NCI-H1417 treated with DMSO at 0.1 percent for 48 hours (cell line): Measurements from ENCODE around the gene PPP2R5A.
"Not testable (repeated sequence)": the region's sequence is repeated elsewhere in the genome, so short reads cannot be mapped to it uniquely, and the experiment has no call there.

ENCODE experiments used
- DNase-seq: peaks from one replicate; lab custom pipeline; 2025; lab: John Stamatoyannopoulos, UW

Gene PPP2R5A

GRCh38 chr1:212355230-212355969 lies 70.2 kb downstream of the PPP2R5A start:
- DNase-seq: no peak

- no peak for DNase-seq
These were observed 74.7 kb downstream of the PPP2R5A start for GRCh38 chr1:212359794-212360479.

DNA sequence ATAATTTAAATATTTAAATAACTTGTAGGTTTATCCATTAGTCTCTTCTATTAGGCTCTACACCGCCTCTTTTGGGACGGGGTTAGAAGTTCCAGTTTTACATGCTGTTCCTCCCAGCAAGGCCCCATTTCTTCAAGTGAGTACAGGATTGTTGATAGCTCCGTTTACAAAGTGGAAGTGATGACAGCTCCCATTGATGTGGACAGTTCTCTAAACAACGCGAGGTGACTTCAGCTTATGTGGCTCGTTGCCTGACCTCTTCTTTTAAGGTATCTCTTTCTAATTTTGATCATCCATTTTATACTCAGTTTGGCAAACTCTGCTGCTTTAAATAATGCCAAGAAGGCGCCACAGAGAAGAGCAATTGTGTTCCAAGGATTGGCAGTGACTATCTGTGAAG lies 79.8 kb downstream of the PPP2R5A start:
- no peak for DNase-seq

GRCh38 chr1:212366901-212367300 lies 81.7 kb downstream of the PPP2R5A start:
- DNase-seq: no peak

- no peak for DNase-seq
These were observed 82.4 kb downstream of the PPP2R5A start for GRCh38 chr1:212367474-212368072.

GRCh38 chr1:212368073-212368484 lies 82.9 kb downstream of the PPP2R5A start:
- no peak for DNase-seq

GRCh38 chr1:212375986-212376385 lies 90.8 kb downstream of the PPP2R5A start:
- DNase-seq: no peak

DNA sequence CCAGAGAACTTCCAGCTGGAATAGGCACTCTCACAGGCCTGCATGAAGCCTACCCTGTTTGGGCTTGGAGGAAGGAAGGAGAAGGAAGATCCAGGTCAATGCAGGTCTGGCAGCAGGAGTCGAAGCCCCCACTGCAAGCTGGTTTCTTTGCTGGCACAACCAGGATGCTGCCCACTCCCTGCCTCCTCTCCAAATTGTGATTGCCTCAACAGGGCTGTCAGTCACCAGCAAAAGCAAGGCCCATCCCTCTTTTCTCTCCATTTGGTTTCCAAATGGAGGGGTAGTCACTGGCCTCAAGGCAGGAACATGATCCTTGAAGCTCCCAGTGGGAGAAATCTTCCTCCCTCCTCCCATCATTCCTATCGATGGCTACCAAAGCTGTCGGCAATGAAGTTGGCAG lies 92.4 kb downstream of the PPP2R5A start:
- DNase-seq: no peak

DNA sequence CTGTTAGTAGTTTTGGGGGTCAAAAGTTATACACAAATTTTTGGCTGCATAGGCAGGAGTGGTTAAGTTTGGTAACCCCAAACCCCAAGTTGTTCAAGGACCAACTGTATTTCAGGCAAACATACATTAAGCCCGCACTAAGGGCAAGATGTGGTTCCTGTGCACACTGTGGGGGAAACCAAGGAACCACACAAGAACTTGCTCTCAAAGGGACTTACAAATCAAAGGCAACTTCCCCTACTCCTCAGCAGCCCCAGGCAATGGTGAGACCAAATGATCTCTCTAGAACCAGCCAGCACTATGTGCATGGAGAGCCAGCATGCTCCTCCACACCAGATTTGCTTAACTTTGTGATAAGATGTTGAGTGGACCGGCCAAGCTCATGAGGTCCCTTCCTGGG lies 94.2 kb downstream of the PPP2R5A start:
- DNase-seq: no peak

DNA sequence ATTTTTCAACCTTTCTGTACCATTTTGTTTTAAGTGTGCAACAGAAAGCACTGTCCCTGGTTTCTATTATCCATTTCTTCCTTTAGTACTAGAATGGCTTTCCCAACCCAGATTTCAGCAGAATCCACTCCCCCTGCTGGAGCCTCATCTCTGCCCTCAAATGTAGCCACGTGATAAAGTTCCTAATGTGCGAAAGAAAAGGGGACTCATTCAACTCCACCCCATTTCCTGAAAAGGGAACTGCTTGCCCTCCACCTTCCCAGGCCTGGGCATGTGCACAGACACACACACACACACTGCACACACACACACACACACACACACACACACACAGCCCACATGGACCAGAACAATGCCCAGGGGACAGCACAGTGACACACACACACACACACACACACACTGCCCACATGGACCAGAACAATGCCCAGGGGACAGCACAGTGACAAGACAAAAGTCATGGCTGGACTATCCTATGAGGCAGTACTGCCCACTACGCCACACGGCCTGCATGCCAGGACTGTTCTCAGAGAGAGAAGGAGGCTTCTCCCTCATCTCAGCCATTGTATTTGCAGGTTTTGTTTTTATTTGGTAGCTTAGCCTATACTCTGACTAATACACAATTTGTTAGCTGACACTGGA lies 96.3 kb downstream of the PPP2R5A start:
- DNase-seq: no peak

- DNase-seq: no peak
These were observed 100.8 kb downstream of the PPP2R5A start for GRCh38 chr1:212386029-212386428.

DNA sequence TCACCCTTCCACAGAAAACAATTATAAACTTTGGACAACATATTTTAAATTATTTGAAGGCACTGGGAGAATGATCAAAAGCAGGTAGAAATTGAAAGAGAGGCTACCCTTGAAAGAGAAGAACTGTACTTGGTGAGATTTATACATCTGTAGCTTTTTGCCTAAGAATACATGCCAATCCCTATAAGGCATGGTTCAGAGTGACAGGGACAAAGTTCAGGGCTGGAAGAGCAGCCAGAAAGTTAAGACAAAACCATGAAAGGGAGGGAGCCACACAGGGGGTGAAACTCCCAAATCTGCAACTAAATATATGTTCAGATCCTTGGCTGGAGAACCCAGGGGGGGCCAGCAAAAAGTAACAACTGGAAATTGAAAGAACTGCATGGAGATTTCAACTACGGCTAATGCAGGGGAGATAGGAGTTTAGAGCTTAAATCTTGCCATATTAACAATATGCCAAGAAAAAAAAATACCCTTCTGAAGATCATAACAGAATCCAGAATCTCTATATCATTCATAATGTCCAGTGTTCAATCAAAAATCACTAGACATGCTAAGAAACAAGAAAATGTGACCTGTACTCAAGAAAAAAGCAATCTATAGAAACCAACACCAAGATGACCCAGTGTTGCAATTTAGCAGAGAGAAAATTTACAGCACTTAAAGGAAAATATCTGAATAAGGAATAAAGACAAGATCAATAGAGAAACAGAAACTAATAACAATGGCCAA lies 103.9 kb downstream of the PPP2R5A start:
- DNase-seq: no peak

DNA sequence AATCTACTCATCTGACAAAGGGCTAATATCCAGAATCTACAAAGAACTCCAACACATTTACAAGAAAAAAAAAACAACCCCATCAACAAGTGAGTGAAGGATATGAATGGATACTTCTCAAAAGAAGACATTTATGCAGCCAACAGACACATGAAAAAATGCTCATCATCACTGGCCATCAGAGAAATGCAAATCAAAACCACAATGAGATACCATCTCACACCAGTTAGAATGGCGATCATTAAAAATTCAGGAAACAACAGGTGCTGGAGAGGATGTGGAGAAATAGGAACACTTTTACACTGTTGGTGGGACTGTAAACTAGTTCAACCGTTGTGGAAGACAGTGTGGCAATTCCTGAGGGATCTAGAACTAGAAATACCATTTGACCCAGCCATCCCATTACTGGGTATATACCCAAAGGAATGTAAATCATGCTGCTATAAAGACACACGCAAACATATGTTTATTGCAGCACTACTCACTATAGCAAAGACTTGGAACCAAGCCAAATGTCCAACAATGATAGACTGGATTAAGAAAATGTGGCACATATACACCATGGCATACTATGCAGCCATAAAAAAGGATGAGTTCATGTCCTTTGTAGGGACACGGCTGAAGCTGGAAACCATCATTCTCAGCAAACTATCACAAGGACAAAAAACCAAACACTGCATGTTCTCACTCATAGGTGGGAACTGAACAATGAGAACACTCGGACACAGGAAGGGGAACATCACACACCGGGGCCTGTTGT lies 110.6 kb downstream of the PPP2R5A start:
- not testable (repeated sequence) for DNase-seq

DNA sequence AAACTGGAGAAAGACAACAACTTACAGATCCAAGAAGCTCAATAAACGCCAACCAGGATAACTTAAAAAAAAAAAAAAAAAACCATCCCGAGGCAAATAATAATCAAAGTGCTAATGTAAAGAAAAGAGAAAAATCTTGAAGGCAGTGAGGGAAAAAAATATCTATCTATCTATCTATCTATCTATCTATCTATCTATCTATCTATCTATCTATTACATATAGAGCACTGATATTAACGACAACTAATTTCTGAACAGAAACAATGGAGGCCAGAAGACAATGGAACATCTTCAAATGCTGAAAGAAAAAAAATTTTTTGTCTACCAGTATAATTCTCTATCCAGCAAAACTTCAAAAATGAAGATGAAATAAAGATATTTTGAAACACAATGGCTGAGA lies 111.4 kb downstream of the PPP2R5A start:
- no peak for DNase-seq

DNA sequence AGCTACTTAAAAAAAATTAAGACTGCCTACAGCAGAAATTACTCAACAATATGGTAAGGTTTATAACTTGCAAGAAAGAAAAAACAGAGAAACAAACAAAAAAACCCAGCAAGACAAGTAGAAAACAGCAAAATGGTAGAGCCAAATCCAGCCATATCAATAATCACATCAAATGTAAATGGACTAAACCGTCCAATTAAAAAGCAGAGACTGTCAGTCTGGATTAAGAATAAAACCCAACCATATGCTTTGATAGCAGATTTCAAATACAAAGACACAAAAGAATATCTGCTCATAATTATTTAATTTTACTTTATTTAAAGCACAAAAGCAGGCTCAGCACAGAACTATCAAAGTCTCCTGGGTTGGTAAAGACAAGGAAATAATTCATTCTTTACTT lies 112.0 kb downstream of the PPP2R5A start:
- no peak for DNase-seq

DNA sequence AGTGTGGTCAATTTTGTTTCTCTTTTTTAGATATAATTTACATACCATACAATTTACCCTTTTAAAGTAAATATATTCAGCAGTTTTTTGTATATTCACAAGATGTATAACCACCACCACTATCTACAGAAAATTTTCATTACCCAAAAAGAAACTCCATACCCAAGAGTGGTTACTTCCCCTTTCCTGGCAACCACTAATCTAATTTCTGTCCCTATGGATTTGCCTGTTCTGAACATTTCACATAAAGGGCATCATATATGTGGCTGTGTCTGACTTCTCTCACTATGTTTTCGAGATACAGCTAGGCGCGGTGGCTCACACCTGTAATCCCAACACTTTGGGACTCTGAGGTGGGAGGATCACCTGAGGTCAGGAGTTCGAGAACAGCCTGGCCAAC lies 115.8 kb downstream of the PPP2R5A start:
- no peak for DNase-seq

GRCh38 chr1:212401838-212402582 lies 116.8 kb downstream of the PPP2R5A start:
- DNase-seq: no peak

DNA sequence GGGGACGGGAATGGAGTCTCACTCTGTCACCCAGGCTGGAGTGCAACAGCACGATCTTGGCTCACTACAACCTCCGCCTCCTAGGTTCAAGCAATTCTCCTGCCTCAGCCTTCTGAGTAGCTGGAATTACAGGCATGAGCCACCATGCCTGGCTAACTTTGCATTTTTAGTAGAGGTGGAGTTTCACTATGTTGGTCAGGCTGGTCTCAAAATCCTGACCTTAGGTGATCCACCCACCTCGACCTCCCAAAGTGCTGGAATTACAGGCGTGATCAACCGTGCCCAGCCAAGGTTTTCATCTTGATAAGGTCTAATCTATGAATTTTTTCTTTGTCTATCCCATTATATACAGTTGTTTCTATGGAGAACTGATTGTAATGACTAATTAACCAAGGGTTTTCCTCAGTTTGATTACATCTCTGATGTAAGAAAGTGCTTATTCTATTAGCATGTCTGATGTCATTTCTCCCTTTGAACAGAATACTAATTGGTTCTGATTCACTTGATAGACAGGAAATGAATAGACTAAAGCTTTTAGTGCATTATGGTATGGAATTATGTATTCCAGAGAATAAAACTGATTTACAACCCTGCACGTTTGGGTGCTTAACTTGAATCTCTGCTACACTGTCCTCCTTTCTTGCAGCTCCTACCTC lies 117.6 kb downstream of the PPP2R5A start:
- no peak for DNase-seq

DNA sequence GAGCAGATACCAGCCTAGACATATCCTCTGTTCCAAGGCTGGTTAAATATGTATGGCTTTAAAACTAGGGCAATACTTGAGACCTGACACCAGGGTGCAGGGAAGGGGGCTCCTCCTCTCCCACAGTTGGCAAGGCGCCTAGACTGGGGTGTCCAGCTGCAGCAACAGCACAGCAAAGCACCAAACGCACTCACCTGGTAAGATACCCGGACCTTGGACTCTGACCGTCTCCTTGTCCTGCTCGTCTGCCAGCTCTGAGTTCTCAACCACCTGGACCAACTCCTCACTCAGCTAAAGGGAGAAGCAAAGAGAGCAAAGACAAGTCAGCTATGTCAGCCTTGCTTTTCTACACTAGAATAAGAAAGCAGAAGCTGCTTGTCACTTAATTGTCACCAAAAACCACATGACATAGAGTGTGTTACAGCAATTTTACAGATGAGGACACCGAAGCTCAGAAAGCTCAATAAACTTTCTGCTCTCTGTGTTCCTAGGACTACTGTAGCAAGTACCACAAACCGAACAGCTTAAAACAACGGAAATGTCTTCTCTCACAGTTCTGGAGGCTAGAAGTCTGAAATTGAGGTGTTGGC lies 125.1 kb downstream of the PPP2R5A start:
- DNase-seq: no peak
